Liver (tissue), 3 donors: ENCODE measurements around the gene ANO7.

Experiments used
- JUND ChIP-seq, 2 donors: IDR thresholded peaks; 2 replicates each; pipeline ENCODE4 v1.6.1; 2016; ENCODE audit warnings: antibody characterized with exemption in 2 of 2
- RAD21 ChIP-seq, 2 donors: IDR thresholded peaks; 2 replicates each; pipeline ENCODE4 v1.6.1; 2016; ENCODE audit warnings: antibody characterized with exemption in 2 of 2, mild to moderate bottlenecking in 2 of 2
- SP1 ChIP-seq: IDR thresholded peaks from 2 replicates; pipeline ENCODE4 v1.6.1; 2018; ENCODE audit warnings: antibody characterized with exemption, mild to moderate bottlenecking
- TAF1 ChIP-seq: conservative IDR thresholded peaks from 2 replicates; pipeline ENCODE4 v1.6.1; 2016; ENCODE audit warnings: antibody characterized with exemption, mild to moderate bottlenecking
- TF ChIP-seq, protein P1 (sequence below): fragments of 150-350 bp; IDR thresholded peaks from 2 replicates; pipeline ENCODE4 v1.5.1; 2017; ENCODE audit warnings: improper control_type of control experiment, low read depth, low read length; ENCODE audit not compliant: missing input control
- TF ChIP-seq, protein P2 (sequence below): IDR thresholded peaks from 2 replicates; pipeline ENCODE4 v1.6.1; 2016; ENCODE audit warnings: antibody characterized with exemption
- TF ChIP-seq, protein P3 (sequence below): IDR thresholded peaks from 2 replicates; pipeline ENCODE4 v1.6.1; 2016; ENCODE audit warnings: antibody characterized with exemption
- donor health status: healthy.
- donor health status: healthy.

GRCh38 chr2:241201445-241202267 lies 13.2 kb downstream of the ANO7 start:
- TF ChIP-seq, protein P1, sequence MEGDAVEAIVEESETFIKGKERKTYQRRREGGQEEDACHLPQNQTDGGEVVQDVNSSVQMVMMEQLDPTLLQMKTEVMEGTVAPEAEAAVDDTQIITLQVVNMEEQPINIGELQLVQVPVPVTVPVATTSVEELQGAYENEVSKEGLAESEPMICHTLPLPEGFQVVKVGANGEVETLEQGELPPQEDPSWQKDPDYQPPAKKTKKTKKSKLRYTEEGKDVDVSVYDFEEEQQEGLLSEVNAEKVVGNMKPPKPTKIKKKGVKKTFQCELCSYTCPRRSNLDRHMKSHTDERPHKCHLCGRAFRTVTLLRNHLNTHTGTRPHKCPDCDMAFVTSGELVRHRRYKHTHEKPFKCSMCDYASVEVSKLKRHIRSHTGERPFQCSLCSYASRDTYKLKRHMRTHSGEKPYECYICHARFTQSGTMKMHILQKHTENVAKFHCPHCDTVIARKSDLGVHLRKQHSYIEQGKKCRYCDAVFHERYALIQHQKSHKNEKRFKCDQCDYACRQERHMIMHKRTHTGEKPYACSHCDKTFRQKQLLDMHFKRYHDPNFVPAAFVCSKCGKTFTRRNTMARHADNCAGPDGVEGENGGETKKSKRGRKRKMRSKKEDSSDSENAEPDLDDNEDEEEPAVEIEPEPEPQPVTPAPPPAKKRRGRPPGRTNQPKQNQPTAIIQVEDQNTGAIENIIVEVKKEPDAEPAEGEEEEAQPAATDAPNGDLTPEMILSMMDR: no peak
- no peak for TF ChIP-seq RAD21 (IDR thresholded peaks at IDR 0.05)
- TF ChIP-seq, protein P2, sequence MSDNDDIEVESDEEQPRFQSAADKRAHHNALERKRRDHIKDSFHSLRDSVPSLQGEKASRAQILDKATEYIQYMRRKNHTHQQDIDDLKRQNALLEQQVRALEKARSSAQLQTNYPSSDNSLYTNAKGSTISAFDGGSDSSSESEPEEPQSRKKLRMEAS: no peak
- no peak for TF ChIP-seq TAF1
- no peak for TF ChIP-seq SP1
- TF ChIP-seq, protein P3, sequence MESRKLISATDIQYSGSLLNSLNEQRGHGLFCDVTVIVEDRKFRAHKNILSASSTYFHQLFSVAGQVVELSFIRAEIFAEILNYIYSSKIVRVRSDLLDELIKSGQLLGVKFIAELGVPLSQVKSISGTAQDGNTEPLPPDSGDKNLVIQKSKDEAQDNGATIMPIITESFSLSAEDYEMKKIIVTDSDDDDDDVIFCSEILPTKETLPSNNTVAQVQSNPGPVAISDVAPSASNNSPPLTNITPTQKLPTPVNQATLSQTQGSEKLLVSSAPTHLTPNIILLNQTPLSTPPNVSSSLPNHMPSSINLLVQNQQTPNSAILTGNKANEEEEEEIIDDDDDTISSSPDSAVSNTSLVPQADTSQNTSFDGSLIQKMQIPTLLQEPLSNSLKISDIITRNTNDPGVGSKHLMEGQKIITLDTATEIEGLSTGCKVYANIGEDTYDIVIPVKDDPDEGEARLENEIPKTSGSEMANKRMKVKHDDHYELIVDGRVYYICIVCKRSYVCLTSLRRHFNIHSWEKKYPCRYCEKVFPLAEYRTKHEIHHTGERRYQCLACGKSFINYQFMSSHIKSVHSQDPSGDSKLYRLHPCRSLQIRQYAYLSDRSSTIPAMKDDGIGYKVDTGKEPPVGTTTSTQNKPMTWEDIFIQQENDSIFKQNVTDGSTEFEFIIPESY: no peak
- no peak for TF ChIP-seq JUND (IDR thresholded peaks at IDR 0.05)
